Activated B cell treated with CpG ODN at 0.5 μM for 24 hours (primary cell): ENCODE data around the gene GOT1. TPM values are rescaled to one million over a fixed set of nuclear protein-coding genes. Genes with fewer than 3 reads are reported as not detected.

Experiments
- ATAC-seq: fragments of 200-7000 bp; cut with Tn5 transposase; one replicate; pipeline ENCODE4 v1.10.0; 2021; ENCODE audit warnings: low read depth, mild to moderate bottlenecking, moderate library complexity
- CTCF ChIA-PET: fragments of 350-600 bp; sonication (Branson Sonifier 250); formaldehyde crosslinking; loops from one replicate; lab custom pipeline; 2021; ENCODE audit warnings: antibody characterized with exemption; lab: Charles Lee
- POLR2A ChIA-PET: fragments of 350-600 bp; sonication (Branson Sonifier 250); formaldehyde crosslinking; loops from one replicate; lab custom pipeline; 2021; ENCODE audit warnings: antibody characterized with exemption; lab: Charles Lee
- DNase-seq: peaks from one replicate; pipeline ENCODE4 v3.0.0; 2022
- H3K27ac Mint-ChIP-seq: one replicate; pipeline ENCODE4 v1.8.0; 2020; ENCODE audit warnings: mixed read lengths
- H3K27me3 Mint-ChIP-seq: one replicate; pipeline ENCODE4 v1.8.0; 2021; ENCODE audit warnings: mixed read lengths
- H3K36me3 Mint-ChIP-seq: one replicate; pipeline ENCODE4 v1.8.0; 2021; ENCODE audit warnings: low read depth, mixed read lengths
- H3K4me1 Mint-ChIP-seq: one replicate; pipeline ENCODE4 v1.8.0; 2021; ENCODE audit warnings: mixed read lengths
- H3K4me3 Mint-ChIP-seq: one replicate; pipeline ENCODE4 v1.8.0; 2020; ENCODE audit warnings: mild to moderate bottlenecking, mixed read lengths
- H3K9me3 Mint-ChIP-seq: one replicate; pipeline ENCODE4 v1.8.0; 2020; ENCODE audit warnings: mixed read lengths
- CTCF ChIP-seq: fragments of 200-600 bp; IDR thresholded peaks from one replicate; pipeline ENCODE4 v1.8.0; 2022; ENCODE audit warnings: antibody characterized with exemption, mild to moderate bottlenecking
- intact Hi-C: fragments of 100-400 bp; cut with micrococcal nuclease; formaldehyde crosslinking; loops from one replicate; pipeline ENCODE4 v1.15.1; 2024
- total RNA-seq: library from RNA; stranded (reverse); gene quantifications from 2 replicates; pipeline ENCODE4 v1.2.3, GENCODE V29; 2022

Gene GOT1
- total RNA-seq, 1 donor from 2014 or later: 31.4 TPM

- intact Hi-C loops: loop anchor here (10.0 kb wide), 2 partner anchors 143 to 927 kb away; partner anchors contain the start of gene NKX2-3
These were observed 39.1 kb downstream of the GOT1 start for GRCh38 chr10:99391346-99391745.

GRCh38 chr10:99389729-99390480, 40.5 kb downstream of the GOT1 start:
- DNase-seq: no peak
- H3K4me1 Mint-ChIP-seq: no peaks in the 10 kb centered on the region
- peaks cover 2% of the 10 kb centered on the region for H3K27me3 Mint-ChIP-seq
- H3K9me3 Mint-ChIP-seq: no peaks in the 10 kb centered on the region
- no peak for TF ChIP-seq CTCF
- no peak overlapping the region for H3K4me3 Mint-ChIP-seq
- no peaks in the 10 kb centered on the region for H3K36me3 Mint-ChIP-seq
- no peak for ATAC-seq
- no peak overlapping the region for H3K27ac Mint-ChIP-seq
- intact Hi-C loops: loop anchor here (10.0 kb wide), 2 partner anchors 145 to 925 kb away; partner anchors contain the start of gene NKX2-3
- ChIA-PET POLR2A (interaction anchor here (0.7 kb wide), 1 partner anchor 36 kb away, joined by 6 read pairs; no protein-coding TSS in a partner anchor), CTCF (interaction anchor here (0.7 kb wide), 1 partner anchor 558 kb away, joined by 4 read pairs; no protein-coding TSS in a partner anchor)

More at GRCh38 chr10:99391346-99391745, 39.1 kb downstream of the GOT1 start:
- TF ChIP-seq CTCF: no peak
- Mint-ChIP-seq H3K9me3 (no peaks in the 10 kb centered on the region), H3K36me3 (peaks cover 11% of the 10 kb centered on the region), H3K4me1 (no peaks in the 10 kb centered on the region), H3K27me3 (peaks cover 2% of the 10 kb centered on the region), H3K4me3 (no peak overlapping the region), H3K27ac (no peak overlapping the region)
- CTCF ChIA-PET: interaction anchor here (0.9 to 3.4 kb wide), 10 partner anchors 9 to 320 kb away, joined by 3 to 30 read pairs (median 6); partner anchors contain the start of gene GOT1
- ATAC-seq: no peak
- no peak for DNase-seq
- POLR2A ChIA-PET: no interaction called here

- no peak overlapping the region for H3K4me3 Mint-ChIP-seq
- no peak for DNase-seq
- TF ChIP-seq CTCF: no peak
- H3K27ac Mint-ChIP-seq: no peak overlapping the region
- no peak for ATAC-seq
- ChIA-PET POLR2A (no interaction called here), CTCF (interaction anchor here (1.1 to 1.6 kb wide), 2 partner anchors 225 to 324 kb away, joined by 3 to 4 read pairs; no protein-coding TSS in a partner anchor)
- peaks cover 2% of the 10 kb centered on the region for H3K27me3 Mint-ChIP-seq
- no peaks in the 10 kb centered on the region for H3K36me3 Mint-ChIP-seq
- intact Hi-C loops: no loop called here
- no peaks in the 10 kb centered on the region for H3K4me1 Mint-ChIP-seq
- H3K9me3 Mint-ChIP-seq: no peaks in the 10 kb centered on the region
These were observed 42.9 kb downstream of the GOT1 start for GRCh38 chr10:99387541-99387940.

GRCh38 chr10:99387071-99387470, 43.4 kb downstream of the GOT1 start:
- ATAC-seq: no peak
- no peak overlapping the region for H3K27ac Mint-ChIP-seq
- no peak for TF ChIP-seq CTCF
- H3K4me1 Mint-ChIP-seq: no peaks in the 10 kb centered on the region
- H3K27me3 Mint-ChIP-seq: no peaks in the 10 kb centered on the region
- H3K4me3 Mint-ChIP-seq: no peak overlapping the region
- H3K9me3 Mint-ChIP-seq: no peaks in the 10 kb centered on the region
- no peak for DNase-seq
- POLR2A ChIA-PET: no interaction called here
- CTCF ChIA-PET: interaction anchor here (1.6 kb wide), 1 partner anchor 226 kb away, joined by 4 read pairs; no protein-coding TSS in a partner anchor
- intact Hi-C loops: no loop called here
- no peaks in the 10 kb centered on the region for H3K36me3 Mint-ChIP-seq

GRCh38 chr10:99382176-99382575, 48.2 kb downstream of the GOT1 start:
- Mint-ChIP-seq H3K4me1 (no peaks in the 10 kb centered on the region), H3K36me3 (no peaks in the 10 kb centered on the region), H3K27me3 (no peaks in the 10 kb centered on the region), H3K4me3 (no peak overlapping the region), H3K9me3 (no peaks in the 10 kb centered on the region), H3K27ac (no peak overlapping the region)
- ChIA-PET POLR2A (no interaction called here), CTCF (interaction anchor here (1.3 kb wide), 1 partner anchor 10 kb away, joined by 5 read pairs; no protein-coding TSS in a partner anchor)
- TF ChIP-seq CTCF: no peak
- intact Hi-C loops: no loop called here
- DNase-seq (no peak), ATAC-seq (no peak)
